ENCODE measurements around the gene DNAJC9.
A peak's percentile ranks its signal among the peaks of the same experiment; 100 is the strongest.

DNAJC9 gene

GRCh38 chr10:73246646-73247508, at the start of gene DNAJC9 (continued):
- TF ChIP-seq ZFHX2 (tag by site-specific recombination; conservative IDR thresholded peaks at IDR 0.05), result no peak; the same call in 1 of the 2 replicates
- 0 out of 2 replicates have a peak, but pooled peaks have one; percentile 45 for TF ChIP-seq ZNF18 (tag by site-specific recombination; IDR thresholded peaks at IDR 0.05)
- TF ChIP-seq PRDM10 (tag by site-specific recombination; IDR thresholded peaks at IDR 0.05), result peak; percentile 88
- TF ChIP-seq TCF7L2 (IDR thresholded peaks at IDR 0.05; ENCODE audit: borderline replicate concordance, low read depth, low read length), result no peak; the same call in 1 of the 2 replicates
- peak; percentile 87 for TF ChIP-seq KLF1 (tag by site-specific recombination; IDR thresholded peaks at IDR 0.05)
- peak; percentile 96 for TF ChIP-seq SP3 (tag by site-specific recombination; IDR thresholded peaks at IDR 0.05)
- peak; percentile 69; the same call in 1 of the 2 replicates for TF ChIP-seq ZNF121 (tag by site-specific recombination; IDR thresholded peaks at IDR 0.05)
- peak; percentile 97 for TF ChIP-seq ZIC2 (tag by site-specific recombination; IDR thresholded peaks at IDR 0.05)
- TF ChIP-seq ZFP37 (tag by site-specific recombination; IDR thresholded peaks at IDR 0.05), result peak; percentile 99
- TF ChIP-seq ZBTB8A (tag by site-specific recombination; IDR thresholded peaks at IDR 0.05), result peak; percentile 93
- TF ChIP-seq ZNF366 (tag by site-specific recombination; conservative IDR thresholded peaks at IDR 0.05), result no peak; the same call in 1 of the 2 replicates
- TF ChIP-seq, protein P1, sequence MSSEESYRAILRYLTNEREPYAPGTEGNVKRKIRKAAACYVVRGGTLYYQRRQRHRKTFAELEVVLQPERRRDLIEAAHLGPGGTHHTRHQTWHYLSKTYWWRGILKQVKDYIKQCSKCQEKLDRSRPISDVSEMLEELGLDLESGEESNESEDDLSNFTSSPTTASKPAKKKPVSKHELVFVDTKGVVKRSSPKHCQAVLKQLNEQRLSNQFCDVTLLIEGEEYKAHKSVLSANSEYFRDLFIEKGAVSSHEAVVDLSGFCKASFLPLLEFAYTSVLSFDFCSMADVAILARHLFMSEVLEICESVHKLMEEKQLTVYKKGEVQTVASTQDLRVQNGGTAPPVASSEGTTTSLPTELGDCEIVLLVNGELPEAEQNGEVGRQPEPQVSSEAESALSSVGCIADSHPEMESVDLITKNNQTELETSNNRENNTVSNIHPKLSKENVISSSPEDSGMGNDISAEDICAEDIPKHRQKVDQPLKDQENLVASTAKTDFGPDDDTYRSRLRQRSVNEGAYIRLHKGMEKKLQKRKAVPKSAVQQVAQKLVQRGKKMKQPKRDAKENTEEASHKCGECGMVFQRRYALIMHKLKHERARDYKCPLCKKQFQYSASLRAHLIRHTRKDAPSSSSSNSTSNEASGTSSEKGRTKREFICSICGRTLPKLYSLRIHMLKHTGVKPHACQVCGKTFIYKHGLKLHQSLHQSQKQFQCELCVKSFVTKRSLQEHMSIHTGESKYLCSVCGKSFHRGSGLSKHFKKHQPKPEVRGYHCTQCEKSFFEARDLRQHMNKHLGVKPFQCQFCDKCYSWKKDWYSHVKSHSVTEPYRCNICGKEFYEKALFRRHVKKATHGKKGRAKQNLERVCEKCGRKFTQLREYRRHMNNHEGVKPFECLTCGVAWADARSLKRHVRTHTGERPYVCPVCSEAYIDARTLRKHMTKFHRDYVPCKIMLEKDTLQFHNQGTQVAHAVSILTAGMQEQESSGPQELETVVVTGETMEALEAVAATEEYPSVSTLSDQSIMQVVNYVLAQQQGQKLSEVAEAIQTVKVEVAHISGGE (tag by site-specific recombination; conservative IDR thresholded peaks at IDR 0.05; ENCODE audit: low read depth), result peak; percentile 33
- peak; percentile 98 for TF ChIP-seq ZNF2 (tag by site-specific recombination; IDR thresholded peaks at IDR 0.05)
- TF ChIP-seq ZNF292 (tag by site-specific recombination; IDR thresholded peaks at IDR 0.05; ENCODE audit: borderline replicate concordance, low read depth), result no peak
- peak; percentile 68; the same call in 1 of the 2 replicates for TF ChIP-seq ZNF580 (tag by site-specific recombination; IDR thresholded peaks at IDR 0.05)
- TF ChIP-seq, protein P2, sequence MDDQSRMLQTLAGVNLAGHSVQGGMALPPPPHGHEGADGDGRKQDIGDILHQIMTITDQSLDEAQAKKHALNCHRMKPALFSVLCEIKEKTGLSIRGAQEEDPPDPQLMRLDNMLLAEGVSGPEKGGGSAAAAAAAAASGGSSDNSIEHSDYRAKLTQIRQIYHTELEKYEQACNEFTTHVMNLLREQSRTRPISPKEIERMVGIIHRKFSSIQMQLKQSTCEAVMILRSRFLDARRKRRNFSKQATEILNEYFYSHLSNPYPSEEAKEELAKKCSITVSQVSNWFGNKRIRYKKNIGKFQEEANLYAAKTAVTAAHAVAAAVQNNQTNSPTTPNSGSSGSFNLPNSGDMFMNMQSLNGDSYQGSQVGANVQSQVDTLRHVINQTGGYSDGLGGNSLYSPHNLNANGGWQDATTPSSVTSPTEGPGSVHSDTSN (CRISPR knock-in tag; IDR thresholded peaks at IDR 0.05), result peak; percentile 91; the same call in 1 of the 2 replicates
- no peak; the same call in 1 of the 2 replicates for TF ChIP-seq ZNF16 (tag by site-specific recombination; IDR thresholded peaks at IDR 0.05; ENCODE audit: low read depth)
- peak; percentile 54; the same call in 1 of the 2 replicates for TF ChIP-seq OVOL3 (tag by site-specific recombination; IDR thresholded peaks at IDR 0.05)
- TF ChIP-seq ZNF600 (tag by site-specific recombination; IDR thresholded peaks at IDR 0.05), result peak; percentile 89
- TF ChIP-seq KLF8 (tag by site-specific recombination; IDR thresholded peaks at IDR 0.05), result peak; percentile 94
- TF ChIP-seq GLI4 (tag by site-specific recombination; IDR thresholded peaks at IDR 0.05), result peak; percentile 81; the same call in 1 of the 2 replicates
- TF ChIP-seq SCRT2 (tag by site-specific recombination; IDR thresholded peaks at IDR 0.05), result 0 out of 2 replicates have a peak, but pooled peaks have one; percentile 22
- peak; percentile 82; the same call in 1 of the 2 replicates for TF ChIP-seq ZNF692 (tag by site-specific recombination; IDR thresholded peaks at IDR 0.05)
- TF ChIP-seq ZNF10 (tag by site-specific recombination; IDR thresholded peaks at IDR 0.05), result 0 out of 2 replicates have a peak, but pooled peaks have one; percentile 31
- TF ChIP-seq ZEB2 (tag by site-specific recombination; IDR thresholded peaks at IDR 0.05), result peak; percentile 96
- no peak for TF ChIP-seq ZNF133 (tag by site-specific recombination; IDR thresholded peaks at IDR 0.05)
- no peak for TF ChIP-seq ZNF777 (tag by site-specific recombination; IDR thresholded peaks at IDR 0.05; ENCODE audit: borderline replicate concordance)
